Measurements from ENCODE around the gene DRAM1. TPM values are rescaled to one million over a fixed set of nuclear protein-coding genes. Genes with fewer than 3 reads are reported as not detected.
"Not testable (repeated sequence)": the region's sequence is repeated elsewhere in the genome, so short reads cannot be mapped to it uniquely, and the experiment has no call there.

DRAM1 gene
- total and polyA plus RNA-seq, 9 of the 15 experiments (the other 6 are each of a cell fraction or from before 2014, with no cell fraction given) = 1.4 to 4.3 (median 2.7) TPM

DNA sequence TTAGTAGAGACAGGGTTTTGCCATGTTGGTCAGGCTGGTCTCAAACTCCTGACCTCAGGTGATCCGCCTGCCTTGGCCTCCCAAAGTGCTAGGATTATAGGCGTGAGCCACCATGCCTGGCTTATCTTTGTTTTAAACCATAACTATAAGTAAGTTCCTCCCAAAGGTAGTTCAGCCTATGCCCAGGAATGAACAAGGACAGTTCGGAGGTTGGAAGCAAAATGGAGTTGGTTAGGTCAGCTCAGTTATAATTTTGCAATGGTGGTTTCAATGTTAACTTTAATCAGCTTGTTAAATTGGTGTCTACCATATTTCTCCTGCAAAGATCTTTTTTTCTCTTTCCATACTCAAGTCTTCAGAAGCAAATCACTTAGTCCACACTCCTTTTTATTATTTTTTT lies 9.8 kb upstream of the DRAM1 start:
- 72% methylated on average over 3 of the region's 3 CpGs for WGBS (ENCODE audit: insufficient coverage, low coverage, missing lambda C conversion rate)
- CTCF ChIA-PET (ENCODE audit: low intra/inter-chr PET ratio); H3K4me3 ChIP-seq; H3K79me2 ChIP-seq (ENCODE audit: control insufficient read depth, insufficient read depth, low read length); BruUV-seq (replicated peaks); H3K27ac ChIP-seq (ENCODE audit: extremely low read depth, low read depth, low read length); H3K27me3 ChIP-seq (ENCODE audit: control insufficient read depth in 2 of 2, insufficient read depth in 2 of 2, low read length in 2 of 2); H3K9ac ChIP-seq (ENCODE audit: insufficient read depth in 1 of 2, low read depth in 2 of 2, low read length in 2 of 2); in situ Hi-C loops (cut with MboI); H3K4me1 ChIP-seq (replicated peaks in 1 of 2; ENCODE audit: control insufficient read depth in 2 of 2, insufficient read depth in 2 of 2, low read length in 2 of 2); intact Hi-C loops (cut with micrococcal nuclease); H4K20me1 ChIP-seq (replicated peaks; ENCODE audit: control insufficient read depth, insufficient read depth, low read length); H2AFZ ChIP-seq (ENCODE audit: low read depth, low read length); DNase-seq (ENCODE audit: extremely low read depth in 1 of 4, low spot score in 3 of 4); H3K36me3 ChIP-seq (ENCODE audit: control insufficient read depth, insufficient read depth, low read length); ATAC-seq; FAIRE-seq; H3K4me2 ChIP-seq (ENCODE audit: insufficient read depth, low read length); H3K9me3 ChIP-seq (replicated peaks; ENCODE audit: control insufficient read depth, insufficient read depth, low read depth, low read length); H3K9me1 ChIP-seq (ENCODE audit: control insufficient read depth, insufficient read depth, low read length); TF ChIP-seq NR2C1 (IDR thresholded peaks at IDR 0.05): not testable (repeated sequence)
- POLR2A ChIA-PET = interaction anchor here (1.8 kb wide), 1 partner anchor 8 kb away, joined by 4 read pairs; no protein-coding TSS in a partner anchor
- peak; percentile 54; the same call in 1 of the 2 replicates for TF ChIP-seq NR2C1 (tag; IDR thresholded peaks at IDR 0.05)
- peak; percentile 46; the same call in 1 of the 2 replicates for TF ChIP-seq SMAD4 (CRISPR knock-in tag; conservative IDR thresholded peaks at IDR 0.05)
- peak; percentile 81 for TF ChIP-seq PTTG1 (tag; IDR thresholded peaks at IDR 0.05; ENCODE audit: low read depth)
- TF ChIP-seq, protein P1, sequence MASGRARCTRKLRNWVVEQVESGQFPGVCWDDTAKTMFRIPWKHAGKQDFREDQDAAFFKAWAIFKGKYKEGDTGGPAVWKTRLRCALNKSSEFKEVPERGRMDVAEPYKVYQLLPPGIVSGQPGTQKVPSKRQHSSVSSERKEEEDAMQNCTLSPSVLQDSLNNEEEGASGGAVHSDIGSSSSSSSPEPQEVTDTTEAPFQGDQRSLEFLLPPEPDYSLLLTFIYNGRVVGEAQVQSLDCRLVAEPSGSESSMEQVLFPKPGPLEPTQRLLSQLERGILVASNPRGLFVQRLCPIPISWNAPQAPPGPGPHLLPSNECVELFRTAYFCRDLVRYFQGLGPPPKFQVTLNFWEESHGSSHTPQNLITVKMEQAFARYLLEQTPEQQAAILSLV (tag; IDR thresholded peaks at IDR 0.05) = 0 out of 2 replicates have a peak, but pooled peaks have one; percentile 15
- peak; percentile 62; the same call in 1 of the 2 replicates for TF ChIP-seq DDX20 (tag; IDR thresholded peaks at IDR 0.05; ENCODE audit: low read depth)
- TF ChIP-seq ZNF311 (CRISPR knock-in tag; IDR thresholded peaks at IDR 0.05) = 0 out of 2 replicates have a peak, but pooled peaks have one; percentile 57
- peak; percentile 79; the same call in 1 of the 2 replicates for TF ChIP-seq DMBX1 (CRISPR knock-in tag; IDR thresholded peaks at IDR 0.05; ENCODE audit: borderline replicate concordance)
- peak; percentile 71; the same call in 1 of the 2 replicates for TF ChIP-seq PTRF (tag; IDR thresholded peaks at IDR 0.05)
- TF ChIP-seq, protein P2, sequence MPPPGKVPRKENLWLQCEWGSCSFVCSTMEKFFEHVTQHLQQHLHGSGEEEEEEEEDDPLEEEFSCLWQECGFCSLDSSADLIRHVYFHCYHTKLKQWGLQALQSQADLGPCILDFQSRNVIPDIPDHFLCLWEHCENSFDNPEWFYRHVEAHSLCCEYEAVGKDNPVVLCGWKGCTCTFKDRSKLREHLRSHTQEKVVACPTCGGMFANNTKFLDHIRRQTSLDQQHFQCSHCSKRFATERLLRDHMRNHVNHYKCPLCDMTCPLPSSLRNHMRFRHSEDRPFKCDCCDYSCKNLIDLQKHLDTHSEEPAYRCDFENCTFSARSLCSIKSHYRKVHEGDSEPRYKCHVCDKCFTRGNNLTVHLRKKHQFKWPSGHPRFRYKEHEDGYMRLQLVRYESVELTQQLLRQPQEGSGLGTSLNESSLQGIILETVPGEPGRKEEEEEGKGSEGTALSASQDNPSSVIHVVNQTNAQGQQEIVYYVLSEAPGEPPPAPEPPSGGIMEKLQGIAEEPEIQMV (tag; conservative IDR thresholded peaks at IDR 0.05; ENCODE audit: low read depth) = peak; percentile 49; the same call in 1 of the 2 replicates
- TF ChIP-seq, protein P3, sequence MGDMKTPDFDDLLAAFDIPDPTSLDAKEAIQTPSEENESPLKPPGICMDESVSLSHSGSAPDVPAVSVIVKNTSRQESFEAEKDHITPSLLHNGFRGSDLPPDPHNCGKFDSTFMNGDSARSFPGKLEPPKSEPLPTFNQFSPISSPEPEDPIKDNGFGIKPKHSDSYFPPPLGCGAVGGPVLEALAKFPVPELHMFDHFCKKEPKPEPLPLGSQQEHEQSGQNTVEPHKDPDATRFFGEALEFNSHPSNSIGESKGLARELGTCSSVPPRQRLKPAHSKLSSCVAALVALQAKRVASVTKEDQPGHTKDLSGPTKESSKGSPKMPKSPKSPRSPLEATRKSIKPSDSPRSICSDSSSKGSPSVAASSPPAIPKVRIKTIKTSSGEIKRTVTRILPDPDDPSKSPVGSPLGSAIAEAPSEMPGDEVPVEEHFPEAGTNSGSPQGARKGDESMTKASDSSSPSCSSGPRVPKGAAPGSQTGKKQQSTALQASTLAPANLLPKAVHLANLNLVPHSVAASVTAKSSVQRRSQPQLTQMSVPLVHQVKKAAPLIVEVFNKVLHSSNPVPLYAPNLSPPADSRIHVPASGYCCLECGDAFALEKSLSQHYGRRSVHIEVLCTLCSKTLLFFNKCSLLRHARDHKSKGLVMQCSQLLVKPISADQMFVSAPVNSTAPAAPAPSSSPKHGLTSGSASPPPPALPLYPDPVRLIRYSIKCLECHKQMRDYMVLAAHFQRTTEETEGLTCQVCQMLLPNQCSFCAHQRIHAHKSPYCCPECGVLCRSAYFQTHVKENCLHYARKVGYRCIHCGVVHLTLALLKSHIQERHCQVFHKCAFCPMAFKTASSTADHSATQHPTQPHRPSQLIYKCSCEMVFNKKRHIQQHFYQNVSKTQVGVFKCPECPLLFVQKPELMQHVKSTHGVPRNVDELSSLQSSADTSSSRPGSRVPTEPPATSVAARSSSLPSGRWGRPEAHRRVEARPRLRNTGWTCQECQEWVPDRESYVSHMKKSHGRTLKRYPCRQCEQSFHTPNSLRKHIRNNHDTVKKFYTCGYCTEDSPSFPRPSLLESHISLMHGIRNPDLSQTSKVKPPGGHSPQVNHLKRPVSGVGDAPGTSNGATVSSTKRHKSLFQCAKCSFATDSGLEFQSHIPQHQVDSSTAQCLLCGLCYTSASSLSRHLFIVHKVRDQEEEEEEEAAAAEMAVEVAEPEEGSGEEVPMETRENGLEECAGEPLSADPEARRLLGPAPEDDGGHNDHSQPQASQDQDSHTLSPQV (IDR thresholded peaks at IDR 0.05) = peak; percentile 69; the same call in 1 of the 2 replicates
- TF ChIP-seq PYGO2 (tag; IDR thresholded peaks at IDR 0.05) = peak; percentile 48; the same call in 1 of the 2 replicates
- TF ChIP-seq MEF2D (tag; conservative IDR thresholded peaks at IDR 0.05; ENCODE audit: low read depth) = 0 out of 2 replicates have a peak, but pooled peaks have one; percentile 30
- 0 out of 2 replicates have a peak, but pooled peaks have one; percentile 34 for TF ChIP-seq GTF2A2 (tag; IDR thresholded peaks at IDR 0.05)

Measured in K562 (cell line).